Skeletal muscle satellite cell (primary cell): ENCODE results near the gene F2.

Experiments used
- H3K27me3 ChIP-seq: 2 replicates; pipeline ENCODE4 v1.7.0; 2013; ENCODE audit warnings: low read length; ENCODE audit not compliant: control insufficient read depth, insufficient read depth
- H3K36me3 ChIP-seq: 2 replicates; pipeline ENCODE4 v1.7.0; 2013; ENCODE audit warnings: mild to moderate bottlenecking, control low read depth, low read length; ENCODE audit not compliant: insufficient read depth
- H3K4me1 ChIP-seq: 2 replicates; pipeline ENCODE4 v1.7.0; 2013; ENCODE audit warnings: low read length; ENCODE audit not compliant: control insufficient read depth, insufficient read depth
- H3K4me2 ChIP-seq: 2 replicates; pipeline ENCODE4 v1.7.0; 2013; ENCODE audit warnings: mild to moderate bottlenecking, low read length
- H3K4me3 ChIP-seq: 2 replicates; pipeline ENCODE4 v1.7.0; 2013; ENCODE audit warnings: low read length
- H3K9ac ChIP-seq: 2 replicates; pipeline ENCODE4 v1.7.0; 2013; ENCODE audit warnings: mild to moderate bottlenecking, low read depth, low read length, moderate library complexity
- H3K9me3 ChIP-seq: replicated peaks from 2 replicates; pipeline ENCODE4 v1.7.0; 2013; ENCODE audit warnings: mild to moderate bottlenecking, control low read depth, low read length

The F2 gene

DNA sequence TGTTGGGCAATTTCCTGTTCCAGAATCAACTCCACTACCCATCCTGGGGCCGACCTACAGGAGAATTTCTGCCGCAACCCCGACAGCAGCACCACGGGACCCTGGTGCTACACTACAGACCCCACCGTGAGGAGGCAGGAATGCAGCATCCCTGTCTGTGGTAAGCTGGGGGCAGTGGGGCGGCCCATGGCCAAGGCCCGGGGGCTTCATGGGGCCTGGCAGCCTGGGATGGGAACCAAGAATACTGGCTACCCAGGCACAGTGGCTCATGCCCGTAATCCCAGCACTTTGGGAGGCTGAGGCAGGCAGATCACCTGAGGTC is 4.3 kb downstream of the F2 start:
- Histone ChIP-seq H3K27me3 (no peaks in the 10 kb centered on the region), H3K36me3 (no peaks in the 10 kb centered on the region), H3K4me3 (no peak overlapping the region), H3K9me3 (no peaks in the 10 kb centered on the region), H3K4me2 (no peak overlapping the region), H3K4me1 (peaks cover 3% of the 10 kb centered on the region), H3K9ac (no peak overlapping the region)

DNA sequence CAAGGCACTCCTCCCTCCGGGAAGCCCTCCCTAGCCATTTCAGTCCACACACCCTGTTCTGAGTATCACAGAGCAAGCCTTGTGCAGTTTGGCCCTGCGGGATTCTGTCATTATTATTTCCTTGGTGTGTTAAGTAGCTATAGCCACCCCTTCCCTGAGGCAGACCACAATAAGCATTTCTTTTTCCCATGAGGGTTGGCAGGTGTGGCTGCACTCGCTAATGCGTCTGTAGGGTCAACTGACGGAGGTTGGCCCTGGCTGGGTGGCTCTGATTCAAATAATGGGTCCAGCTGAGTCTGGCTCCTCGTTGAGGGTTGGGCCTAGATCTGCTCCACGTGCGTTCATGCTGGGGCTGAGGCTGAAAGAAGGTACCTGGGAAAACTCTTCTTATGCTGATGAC is 5.1 kb downstream of the F2 start:
- Histone ChIP-seq H3K4me2 (no peak overlapping the region), H3K36me3 (no peaks in the 10 kb centered on the region), H3K9ac (no peak overlapping the region), H3K4me1 (no peaks in the 10 kb centered on the region), H3K9me3 (no peaks in the 10 kb centered on the region), H3K4me3 (no peak overlapping the region), H3K27me3 (no peaks in the 10 kb centered on the region)

- Histone ChIP-seq H3K9ac (no peak overlapping the region), H3K36me3 (no peaks in the 10 kb centered on the region), H3K4me2 (no peak overlapping the region), H3K27me3 (no peaks in the 10 kb centered on the region), H3K9me3 (no peaks in the 10 kb centered on the region), H3K4me1 (no peaks in the 10 kb centered on the region), H3K4me3 (no peak overlapping the region)
These were observed 6.6 kb downstream of the F2 start for GRCh38 chr11:46725338-46726205.

- H3K9me3 ChIP-seq = no peaks in the 10 kb centered on the region
- H3K9ac ChIP-seq = no peak overlapping the region
- H3K4me3 ChIP-seq = no peak overlapping the region
- H3K36me3 ChIP-seq = no peaks in the 10 kb centered on the region
- no peaks in the 10 kb centered on the region for H3K4me1 ChIP-seq
- no peaks in the 10 kb centered on the region for H3K27me3 ChIP-seq
- H3K4me2 ChIP-seq = no peak overlapping the region
These were observed 7.3 kb downstream of the F2 start for GRCh38 chr11:46726206-46726862.

DNA sequence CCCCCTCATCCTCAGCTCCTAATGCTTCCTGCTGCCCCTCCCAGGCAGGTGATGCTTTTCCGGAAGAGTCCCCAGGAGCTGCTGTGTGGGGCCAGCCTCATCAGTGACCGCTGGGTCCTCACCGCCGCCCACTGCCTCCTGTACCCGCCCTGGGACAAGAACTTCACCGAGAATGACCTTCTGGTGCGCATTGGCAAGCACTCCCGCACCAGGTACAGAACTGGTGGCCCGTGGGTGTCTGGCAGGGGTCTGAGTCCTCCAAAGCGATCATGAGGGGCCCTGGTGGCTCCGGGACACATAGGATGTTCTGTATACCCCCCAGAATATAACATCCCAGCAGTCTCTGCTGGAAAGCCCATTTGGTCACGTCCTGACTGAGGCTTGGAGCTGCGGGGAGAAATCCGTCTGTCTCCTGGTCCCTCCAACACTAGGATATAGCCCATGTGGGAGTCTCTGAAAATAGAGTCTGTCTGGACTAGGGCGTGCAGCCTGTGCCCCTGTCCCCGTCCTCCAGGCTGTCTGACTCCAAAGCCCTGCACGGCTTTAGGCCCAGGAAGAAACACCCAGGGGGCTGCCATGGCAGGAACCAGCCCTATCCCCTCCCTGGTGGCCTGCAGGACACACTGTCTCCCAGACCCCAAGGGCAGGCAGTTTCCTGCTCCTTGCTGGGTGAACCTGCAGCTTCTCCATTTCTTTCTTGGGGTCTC is 9.1 kb downstream of the F2 start:
- no peak overlapping the region for H3K4me3 ChIP-seq
- no peaks in the 10 kb centered on the region for H3K9me3 ChIP-seq
- H3K4me2 ChIP-seq = no peak overlapping the region
- H3K36me3 ChIP-seq = no peaks in the 10 kb centered on the region
- H3K9ac ChIP-seq = no peak overlapping the region
- no peaks in the 10 kb centered on the region for H3K27me3 ChIP-seq
- no peaks in the 10 kb centered on the region for H3K4me1 ChIP-seq

GRCh38 chr11:46728659-46729040 is 9.6 kb downstream of the F2 start:
- Histone ChIP-seq H3K36me3 (no peaks in the 10 kb centered on the region), H3K4me2 (no peak overlapping the region), H3K27me3 (no peaks in the 10 kb centered on the region), H3K9me3 (no peaks in the 10 kb centered on the region), H3K4me1 (no peaks in the 10 kb centered on the region), H3K4me3 (no peak overlapping the region), H3K9ac (no peak overlapping the region)

GRCh38 chr11:46729110-46730027 is 10.4 kb downstream of the F2 start:
- no peaks in the 10 kb centered on the region for H3K4me1 ChIP-seq
- H3K36me3 ChIP-seq = no peaks in the 10 kb centered on the region
- no peak overlapping the region for H3K9ac ChIP-seq
- no peak overlapping the region for H3K4me2 ChIP-seq
- no peaks in the 10 kb centered on the region for H3K9me3 ChIP-seq
- H3K27me3 ChIP-seq = no peaks in the 10 kb centered on the region
- no peak overlapping the region for H3K4me3 ChIP-seq

- Histone ChIP-seq H3K36me3 (no peaks in the 10 kb centered on the region), H3K4me3 (no peak overlapping the region), H3K4me2 (no peak overlapping the region), H3K9me3 (no peaks in the 10 kb centered on the region), H3K4me1 (no peaks in the 10 kb centered on the region), H3K9ac (no peak overlapping the region), H3K27me3 (no peaks in the 10 kb centered on the region)
These were observed 12.5 kb downstream of the F2 start for GRCh38 chr11:46731545-46731944.

GRCh38 chr11:46733234-46733633 is 14.2 kb downstream of the F2 start:
- no peak overlapping the region for H3K4me3 ChIP-seq
- H3K9ac ChIP-seq = no peak overlapping the region
- no peaks in the 10 kb centered on the region for H3K4me1 ChIP-seq
- H3K36me3 ChIP-seq = no peaks in the 10 kb centered on the region
- no peaks in the 10 kb centered on the region for H3K9me3 ChIP-seq
- no peak overlapping the region for H3K4me2 ChIP-seq
- no peaks in the 10 kb centered on the region for H3K27me3 ChIP-seq

DNA sequence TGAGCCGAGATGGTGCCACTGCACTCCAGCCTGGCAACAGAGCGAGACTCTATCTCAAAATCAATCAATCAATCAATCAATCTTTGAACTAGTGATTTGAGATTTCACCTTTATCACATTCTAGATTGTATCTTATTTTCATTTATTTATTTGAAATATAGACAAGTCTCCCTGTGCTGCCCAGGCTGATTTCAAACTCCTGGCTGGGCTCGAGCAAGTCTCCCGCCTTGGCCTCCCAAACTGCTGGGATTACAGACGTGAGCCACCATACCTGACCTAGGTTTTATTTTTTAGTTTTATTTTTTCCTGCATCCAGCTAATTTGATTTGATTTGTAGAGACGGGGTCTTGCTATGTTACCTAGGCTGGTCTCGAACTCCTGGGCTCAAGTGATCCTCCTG is 17.1 kb downstream of the F2 start:
- no peaks in the 10 kb centered on the region for H3K9me3 ChIP-seq
- H3K4me2 ChIP-seq = no peak overlapping the region

GRCh38 chr11:46736615-46737014 is 17.6 kb downstream of the F2 start:
- no peak overlapping the region for H3K9ac ChIP-seq
- no peaks in the 10 kb centered on the region for H3K27me3 ChIP-seq
- no peak overlapping the region for H3K4me3 ChIP-seq
- no peak overlapping the region for H3K4me2 ChIP-seq
- H3K36me3 ChIP-seq = peaks cover 17% of the 10 kb centered on the region
- no peaks in the 10 kb centered on the region for H3K4me1 ChIP-seq
- no peaks in the 10 kb centered on the region for H3K9me3 ChIP-seq

More for the DNA sequence above, 17.1 kb downstream of the F2 start:
- Histone ChIP-seq H3K4me1 (no peaks in the 10 kb centered on the region), H3K36me3 (peaks cover 12% of the 10 kb centered on the region), H3K27me3 (no peaks in the 10 kb centered on the region), H3K4me3 (no peak overlapping the region), H3K9ac (no peak overlapping the region)
